SW480 (cell line): Measurements from ENCODE around the gene BAX.
"Not testable (repeated sequence)": the region's sequence is repeated elsewhere in the genome, so short reads cannot be mapped to it uniquely, and the experiment has no call there.

ENCODE experiments used
- DNase-seq: peaks from one replicate; pipeline ENCODE4 v3.0.0-alpha.2; 2016; ENCODE audit warnings: low spot score

The BAX gene

DNA sequence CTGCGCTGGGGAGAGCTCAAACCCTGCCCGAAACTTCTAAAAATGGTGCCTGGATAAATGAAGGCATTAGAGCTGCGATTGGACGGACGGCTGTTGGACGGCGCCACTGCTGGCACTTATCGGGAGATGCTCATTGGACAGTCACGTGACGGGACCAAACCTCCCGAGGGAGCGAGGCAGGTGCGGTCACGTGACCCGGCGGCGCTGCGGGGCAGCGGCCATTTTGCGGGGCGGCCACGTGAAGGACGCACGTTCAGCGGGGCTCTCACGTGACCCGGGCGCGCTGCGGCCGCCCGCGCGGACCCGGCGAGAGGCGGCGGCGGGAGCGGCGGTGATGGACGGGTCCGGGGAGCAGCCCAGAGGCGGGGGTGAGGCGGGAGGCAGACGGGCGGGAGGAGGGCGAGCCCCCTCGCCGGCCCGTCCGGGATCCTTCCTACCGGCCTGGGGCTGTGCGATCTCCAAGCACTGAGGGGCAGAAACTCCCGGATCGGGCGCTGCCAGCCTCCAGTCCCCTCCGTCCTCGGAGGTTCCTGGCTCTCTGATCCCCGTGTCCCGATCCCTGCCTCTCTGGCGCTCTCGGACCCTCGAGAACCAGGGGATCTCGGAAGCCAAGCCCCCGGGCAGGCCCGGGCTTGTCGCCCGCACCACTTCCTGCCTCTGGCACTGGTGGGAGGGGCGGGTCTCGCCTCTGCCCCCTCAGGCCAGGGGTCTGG is at the start of gene BAX:
BAX (plus strand) TSS at position 281 of the 713 bp plus-strand sequence; CDS start at position 335, 54 bp downstream.
- DNase-seq, result peak; percentile 98

DNA sequence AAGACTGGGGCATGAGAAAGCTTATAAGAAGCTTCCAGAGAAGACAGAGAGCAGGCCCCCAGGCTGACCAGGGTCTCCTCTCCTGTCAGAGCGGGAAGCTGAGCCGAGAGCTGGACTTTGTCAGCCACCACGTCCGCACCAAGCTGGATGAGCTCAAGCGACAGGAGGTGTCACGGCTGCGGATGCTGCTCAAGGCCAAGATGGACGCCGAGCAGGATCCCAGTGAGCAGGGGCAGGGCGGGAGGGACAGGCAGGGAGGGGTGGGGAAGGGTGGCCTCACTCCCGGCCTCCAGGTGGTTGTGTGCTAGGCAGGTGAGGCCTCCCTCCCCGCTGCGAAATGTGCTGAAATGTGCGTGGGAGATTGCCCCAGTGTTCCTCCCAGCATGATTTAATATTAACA is 49.0 kb upstream of the BAX start:
- no peak for DNase-seq

DNA sequence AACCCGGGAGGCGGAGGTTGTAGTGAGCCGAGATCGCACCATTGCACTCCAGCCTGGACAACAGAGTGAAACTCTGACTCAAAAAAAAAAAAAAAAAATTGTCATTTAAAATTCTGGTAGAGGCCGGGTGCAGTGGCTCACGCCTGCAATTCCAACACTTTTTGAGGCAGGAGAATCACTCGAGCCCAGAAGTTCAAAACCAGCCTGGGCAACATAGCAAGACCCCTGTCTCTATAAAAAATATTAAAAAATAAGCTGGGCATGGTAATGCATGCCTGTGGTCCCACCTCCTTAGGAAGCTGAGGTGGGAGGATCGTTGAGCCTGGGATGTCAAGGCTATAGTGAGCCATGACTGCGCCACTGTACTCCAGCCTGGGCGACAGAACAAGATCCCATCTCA is 48.4 kb upstream of the BAX start:
- DNase-seq, result no peak

DNA sequence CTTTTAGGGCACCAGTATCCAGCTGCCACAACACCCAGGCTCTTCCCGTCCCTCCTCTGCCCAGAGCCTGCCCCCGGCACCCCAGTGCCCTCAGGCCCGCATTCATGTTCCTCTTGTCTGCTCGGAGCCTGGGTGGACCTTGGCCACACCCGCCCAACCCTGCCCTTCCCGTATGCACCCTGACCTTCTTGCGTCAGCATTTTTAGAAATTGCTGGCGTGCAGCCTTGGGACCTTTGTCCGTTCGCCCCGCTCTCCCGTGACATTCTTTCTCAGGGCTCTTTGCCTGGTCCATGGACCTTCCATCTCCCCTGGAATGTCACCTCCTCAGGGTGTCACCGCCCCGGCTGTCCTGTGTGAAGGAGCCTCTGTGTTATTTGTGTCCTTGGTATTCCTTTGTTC is 47.0 kb upstream of the BAX start:
- DNase-seq, result no peak

DNA sequence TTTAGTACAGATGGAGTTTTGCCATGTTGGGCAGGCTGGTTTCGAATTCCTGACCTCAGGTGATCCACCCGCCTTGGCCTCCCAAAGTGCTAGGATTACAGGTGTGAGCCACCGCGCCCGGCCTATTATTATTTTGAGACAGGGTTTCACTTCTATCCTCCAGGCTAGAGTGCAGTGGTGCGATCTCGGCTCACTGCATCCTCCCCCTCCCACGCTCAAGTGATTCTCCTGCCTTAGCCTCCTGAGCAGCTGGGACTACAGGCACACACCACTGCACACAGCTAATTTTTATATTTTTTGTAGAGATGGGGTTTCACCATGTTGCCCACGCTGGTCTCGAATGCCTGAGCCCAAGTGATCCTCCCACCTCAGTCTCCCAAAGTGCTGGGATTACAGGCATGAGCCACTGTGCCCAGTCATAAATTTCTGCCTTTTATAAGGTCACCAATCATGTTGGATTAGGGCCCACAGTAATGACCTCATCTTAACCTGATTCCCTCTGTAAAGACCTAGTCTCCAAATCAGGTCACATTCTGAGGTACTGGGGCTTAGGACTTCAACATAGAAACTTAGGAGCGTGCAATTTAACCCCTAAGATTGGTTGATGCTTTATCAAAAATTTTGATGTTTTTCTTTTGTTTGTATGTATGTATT is 45.1 kb upstream of the BAX start:
- DNase-seq, result not testable (repeated sequence)

DNA sequence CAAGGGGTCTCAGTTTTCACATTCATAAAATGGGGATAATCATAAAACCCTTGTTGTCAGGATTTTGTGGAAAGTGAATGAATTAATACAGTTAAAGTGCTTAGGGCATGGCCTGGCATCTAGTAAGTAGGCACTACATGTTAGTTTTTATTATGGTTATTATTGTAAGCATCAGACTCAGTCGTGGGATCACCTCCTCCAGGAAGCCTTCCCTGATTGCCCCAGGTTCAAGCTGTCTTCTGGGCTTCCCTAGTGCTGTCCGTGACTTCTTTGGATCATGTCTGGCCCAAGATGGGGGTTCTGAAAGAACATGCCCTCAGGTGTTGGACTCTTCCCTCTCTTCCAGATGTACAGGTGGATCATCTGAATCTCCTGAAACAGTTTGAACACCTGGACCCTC is 43.9 kb upstream of the BAX start:
- no peak for DNase-seq

DNA sequence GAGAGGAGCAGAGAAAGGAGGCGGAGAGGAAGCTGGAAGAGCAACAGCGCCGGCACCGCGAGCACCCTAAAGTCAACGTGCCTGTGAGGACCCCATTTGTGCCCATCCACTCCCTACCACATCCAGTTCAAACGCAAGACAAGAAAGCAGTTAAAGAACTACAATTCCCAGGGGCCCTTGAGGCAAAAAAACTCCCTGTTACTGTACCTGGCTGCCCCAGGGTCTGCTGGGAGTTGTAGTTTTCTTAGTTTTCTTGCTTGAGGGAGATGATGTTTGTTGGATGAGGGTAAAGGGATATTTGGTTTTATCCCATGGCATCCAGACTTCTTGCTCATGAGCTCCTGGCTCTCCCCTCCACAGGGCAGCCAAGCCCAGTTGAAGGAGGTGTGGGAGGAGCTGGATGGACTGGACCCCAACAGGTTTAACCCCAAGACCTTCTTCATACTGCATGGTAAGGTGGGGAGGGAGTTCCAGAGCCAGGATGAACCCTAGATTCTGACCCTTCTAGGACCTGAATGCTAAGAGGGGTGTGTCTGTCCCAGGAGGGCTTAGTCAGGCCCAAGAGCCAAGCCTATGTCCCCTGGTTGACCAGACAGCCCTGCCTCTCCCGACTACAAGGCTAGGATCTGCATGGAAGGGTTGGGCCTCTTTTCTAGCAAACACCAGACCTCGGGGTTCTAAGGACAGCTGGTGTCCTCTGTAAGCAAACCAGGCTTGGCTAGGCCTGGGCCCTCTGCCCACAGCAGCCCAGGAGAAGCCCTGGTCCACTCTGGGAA is 41.4 kb upstream of the BAX start:
- DNase-seq, result no peak

DNA sequence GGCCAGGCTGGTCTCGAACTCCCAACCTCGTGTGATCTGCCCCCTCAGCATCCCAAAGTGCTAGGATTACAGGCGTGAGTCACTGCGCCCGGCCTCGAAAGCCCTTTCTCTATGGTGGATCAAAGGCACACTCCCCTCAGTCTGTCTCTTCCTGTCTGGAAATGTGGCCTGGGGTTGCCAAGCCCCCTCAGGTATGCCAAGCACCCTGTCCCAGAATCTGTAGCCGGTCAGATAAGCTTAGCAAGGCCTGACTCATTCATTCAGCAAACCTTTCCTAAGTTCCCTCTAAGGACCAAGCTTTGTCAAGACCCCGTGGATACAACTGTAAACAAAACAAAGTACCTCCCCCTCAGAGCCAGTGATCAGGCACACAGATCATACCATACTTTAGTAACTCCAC is 40.5 kb upstream of the BAX start:
- DNase-seq, result no peak

DNA sequence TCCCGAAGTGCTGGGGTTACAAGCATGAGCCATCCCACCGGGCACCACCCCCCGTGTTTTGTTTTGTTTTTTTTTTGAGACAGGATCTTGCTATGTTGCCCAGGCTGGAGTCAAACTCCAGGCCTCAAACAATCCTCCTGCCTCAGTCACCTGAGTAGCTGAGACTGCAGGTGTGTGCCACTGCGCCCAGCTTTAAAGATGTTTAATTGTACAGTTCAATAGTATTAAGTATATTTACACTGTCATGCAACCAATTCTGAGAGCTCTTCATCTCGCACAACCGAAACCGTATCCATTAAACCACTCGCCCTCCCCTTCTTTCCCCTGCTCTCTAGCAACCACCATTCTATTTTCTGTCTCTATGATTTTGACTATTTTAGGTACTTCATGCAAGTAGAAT is 38.9 kb upstream of the BAX start:
- DNase-seq, result no peak

DNA sequence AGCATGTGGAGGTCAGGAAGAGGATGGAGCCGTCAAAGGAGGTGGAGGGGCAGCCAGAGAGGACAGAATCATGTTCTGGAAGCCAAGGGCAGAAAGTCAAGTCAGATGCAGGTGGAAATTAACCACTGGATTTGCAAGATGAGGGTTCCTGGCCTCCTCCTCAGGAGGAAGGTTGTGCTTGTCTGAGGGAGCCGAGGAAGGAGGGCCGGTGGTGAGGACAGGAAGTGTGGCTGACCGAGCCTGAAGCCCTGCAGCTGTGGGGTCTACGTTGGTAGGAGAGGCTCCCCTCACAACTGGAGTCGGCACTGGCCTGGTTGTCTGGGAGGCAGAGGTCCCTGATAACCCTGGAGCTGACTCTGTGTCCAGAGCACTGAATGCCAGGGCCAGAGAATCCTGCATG is 36.6 kb upstream of the BAX start:
- no peak for DNase-seq

DNA sequence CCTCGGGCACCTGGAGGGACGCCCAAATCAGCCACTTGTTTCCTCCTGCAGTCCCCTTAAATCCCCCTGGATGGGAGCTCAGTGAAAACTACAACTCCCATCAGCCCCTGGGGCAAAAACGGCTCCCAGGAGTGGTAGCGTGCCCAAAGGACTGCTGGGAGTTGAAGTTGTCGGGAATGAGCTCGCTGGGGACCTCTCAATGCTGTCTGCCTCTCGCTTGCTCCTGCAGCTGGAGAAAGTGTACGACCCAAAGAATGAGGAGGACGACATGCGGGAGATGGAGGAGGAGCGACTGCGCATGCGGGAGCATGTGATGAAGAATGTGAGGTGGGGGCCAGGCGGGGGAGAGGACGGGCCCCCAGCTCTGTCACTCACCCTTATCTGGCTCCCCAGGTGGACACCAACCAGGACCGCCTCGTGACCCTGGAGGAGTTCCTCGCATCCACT is 35.9 kb upstream of the BAX start:
- DNase-seq, result peak; percentile 43

DNA sequence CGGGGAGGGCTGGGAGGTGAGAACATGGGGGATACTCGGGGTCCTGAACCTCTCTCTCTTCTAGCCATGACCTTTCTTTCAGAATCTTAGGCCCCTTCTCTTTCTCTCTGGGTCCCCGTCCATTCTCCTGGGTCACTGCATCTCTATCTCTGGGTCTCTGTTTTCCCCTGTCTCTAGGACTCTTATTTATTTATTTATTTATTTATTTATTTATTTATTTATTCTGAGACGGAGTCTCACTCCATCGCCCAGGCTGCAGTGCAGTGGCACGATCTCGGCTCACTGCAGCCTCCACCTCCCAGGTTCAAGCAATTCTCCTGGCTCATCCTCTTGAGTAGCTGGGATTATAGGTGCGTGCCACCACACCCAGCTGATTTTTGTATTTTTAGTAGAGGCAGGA is 35.4 kb upstream of the BAX start:
- DNase-seq, result not testable (repeated sequence)

DNA sequence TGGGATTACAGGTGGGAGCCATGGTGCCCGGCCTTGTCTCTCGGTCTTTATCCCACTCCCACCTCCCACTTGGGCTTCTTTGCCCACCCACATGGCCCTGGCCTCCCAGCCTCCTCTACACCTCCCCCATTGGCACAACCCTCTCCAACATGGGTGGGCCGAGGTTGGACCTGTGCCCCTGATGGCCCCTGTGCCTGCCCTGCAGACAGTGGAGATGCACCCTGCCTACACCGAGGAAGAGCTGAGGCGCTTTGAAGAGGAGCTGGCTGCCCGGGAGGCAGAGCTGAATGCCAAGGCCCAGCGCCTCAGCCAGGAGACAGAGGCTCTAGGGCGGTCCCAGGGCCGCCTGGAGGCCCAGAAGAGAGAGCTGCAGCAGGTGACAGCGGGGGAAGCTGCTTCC is 33.7 kb upstream of the BAX start:
- DNase-seq, result no peak

DNA sequence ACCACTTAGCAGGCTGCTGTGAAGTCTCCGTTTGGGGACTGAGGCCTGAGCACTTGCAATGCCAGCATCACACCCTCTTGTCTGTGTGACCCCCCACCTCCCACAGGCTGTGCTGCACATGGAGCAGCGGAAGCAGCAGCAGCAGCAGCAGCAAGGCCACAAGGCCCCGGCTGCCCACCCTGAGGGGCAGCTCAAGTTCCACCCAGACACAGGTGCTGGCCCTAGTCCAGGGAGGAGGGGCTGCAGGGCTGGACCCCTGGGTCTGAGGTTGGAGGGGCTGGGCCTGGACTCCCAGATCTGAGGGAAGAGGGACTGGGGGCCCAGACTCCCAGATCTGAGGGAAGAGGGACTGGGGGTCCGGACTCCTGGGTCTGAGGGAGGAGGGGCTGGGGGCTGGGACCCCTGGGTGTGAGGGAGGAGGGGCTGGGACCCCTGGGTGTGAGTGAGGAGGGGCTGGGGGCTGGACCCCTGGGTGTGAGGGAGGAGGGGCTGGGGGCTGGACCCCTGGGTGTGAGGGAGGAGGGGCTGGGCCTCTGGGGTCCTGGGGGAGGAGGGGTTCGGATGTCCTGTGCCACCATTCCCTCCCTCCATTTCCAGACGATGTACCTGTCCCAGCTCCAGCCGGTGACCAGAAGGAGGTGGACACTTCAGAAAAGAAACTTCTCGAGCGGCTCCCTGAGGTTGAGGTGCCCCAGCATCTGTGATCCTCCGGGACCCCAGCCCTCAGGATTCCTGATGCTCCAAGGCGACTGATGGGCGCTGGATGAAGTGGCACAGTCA is 32.8 kb upstream of the BAX start:
- DNase-seq, result no peak

DNA sequence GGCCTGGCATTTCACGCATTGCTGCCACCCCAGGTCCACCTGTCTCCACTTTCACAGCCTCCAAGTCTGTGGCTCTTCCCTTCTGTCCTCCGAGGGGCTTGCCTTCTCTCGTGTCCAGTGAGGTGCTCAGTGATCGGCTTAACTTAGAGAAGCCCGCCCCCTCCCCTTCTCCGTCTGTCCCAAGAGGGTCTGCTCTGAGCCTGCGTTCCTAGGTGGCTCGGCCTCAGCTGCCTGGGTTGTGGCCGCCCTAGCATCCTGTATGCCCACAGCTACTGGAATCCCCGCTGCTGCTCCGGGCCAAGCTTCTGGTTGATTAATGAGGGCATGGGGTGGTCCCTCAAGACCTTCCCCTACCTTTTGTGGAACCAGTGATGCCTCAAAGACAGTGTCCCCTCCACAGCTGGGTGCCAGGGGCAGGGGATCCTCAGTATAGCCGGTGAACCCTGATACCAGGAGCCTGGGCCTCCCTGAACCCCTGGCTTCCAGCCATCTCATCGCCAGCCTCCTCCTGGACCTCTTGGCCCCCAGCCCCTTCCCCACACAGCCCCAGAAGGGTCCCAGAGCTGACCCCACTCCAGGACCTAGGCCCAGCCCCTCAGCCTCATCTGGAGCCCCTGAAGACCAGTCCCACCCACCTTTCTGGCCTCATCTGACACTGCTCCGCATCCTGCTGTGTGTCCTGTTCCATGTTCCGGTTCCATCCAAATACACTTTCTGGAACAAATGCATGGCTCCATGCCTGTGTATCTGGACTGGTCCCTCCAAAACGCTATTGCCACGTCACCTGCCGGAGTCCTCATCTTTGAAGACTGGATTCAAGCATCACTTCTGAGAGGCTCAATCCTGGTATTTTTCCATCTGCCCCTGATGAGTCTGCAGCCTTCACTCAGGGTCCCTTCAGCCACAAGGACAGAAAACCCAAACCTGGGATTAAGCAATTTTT is 31.9 kb upstream of the BAX start:
- DNase-seq, result no peak

DNA sequence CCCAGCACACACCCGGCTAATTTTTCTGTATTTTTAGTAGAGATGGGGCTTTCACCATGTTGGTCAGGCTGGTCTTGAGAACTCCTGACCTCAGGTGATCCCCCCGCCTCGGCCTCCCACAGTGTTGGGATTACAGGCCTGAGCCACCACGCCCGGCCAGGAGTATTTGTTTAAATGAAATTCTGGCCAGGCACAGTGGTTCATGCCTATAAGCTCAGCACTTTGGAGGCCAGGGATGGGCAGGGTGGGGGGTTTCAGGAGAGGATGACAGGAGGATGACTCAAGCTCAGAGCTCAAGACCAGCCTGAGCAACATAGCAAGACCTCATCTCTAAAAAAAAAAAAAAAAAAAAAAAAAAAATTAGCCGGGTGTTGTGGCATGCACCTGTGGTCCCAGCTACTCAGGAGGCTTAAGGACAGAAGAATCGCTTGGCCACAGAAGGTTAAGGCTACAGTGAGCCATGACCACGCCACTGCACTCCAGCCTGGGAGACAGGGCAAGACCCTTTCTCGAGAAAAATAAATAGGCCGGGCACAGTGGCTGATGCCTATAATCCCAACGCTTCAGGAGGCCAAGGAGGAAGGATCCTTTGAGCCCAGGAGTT is 29.3 kb upstream of the BAX start:
- DNase-seq, result peak; percentile 39

DNA sequence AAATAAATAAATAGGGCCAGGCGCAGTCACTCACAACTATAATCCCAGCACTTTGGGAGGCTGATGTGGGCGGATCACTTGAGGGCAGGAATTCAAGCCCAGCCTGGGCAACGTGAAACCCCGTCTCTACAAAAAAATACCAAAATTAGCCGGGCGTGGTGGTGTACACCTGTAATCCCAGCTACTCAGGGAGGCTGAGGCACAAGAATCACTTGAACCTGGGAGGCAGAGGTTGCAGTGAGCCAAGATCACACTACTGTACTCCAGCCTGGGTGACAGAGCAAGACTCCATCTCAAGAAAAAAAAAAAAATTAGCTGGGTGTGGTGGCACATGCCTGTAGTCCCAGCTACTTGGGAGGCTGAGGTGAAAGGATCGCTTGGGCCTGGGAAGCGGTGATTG is 28.8 kb upstream of the BAX start:
- DNase-seq, result not testable (repeated sequence)

DNA sequence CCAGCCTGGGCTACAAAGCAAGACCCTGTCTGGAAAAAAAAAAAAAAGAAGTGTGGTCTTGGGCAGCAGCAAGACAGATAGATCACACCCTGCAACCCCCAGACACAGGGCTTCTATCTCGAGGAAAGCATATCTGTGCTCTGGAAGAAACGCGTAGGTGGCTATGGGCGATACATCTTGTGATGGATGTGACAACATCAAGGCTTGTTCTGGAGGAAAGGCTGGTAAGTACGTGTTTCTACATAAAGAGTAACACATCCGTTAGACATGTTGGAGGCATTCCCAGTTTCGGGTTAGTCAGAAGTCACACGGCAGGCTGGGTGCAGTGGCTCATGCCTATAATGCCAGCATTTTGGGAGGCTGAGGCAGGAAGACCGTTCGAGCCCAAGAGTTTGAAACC is 27.8 kb upstream of the BAX start:
- DNase-seq, result no peak

DNA sequence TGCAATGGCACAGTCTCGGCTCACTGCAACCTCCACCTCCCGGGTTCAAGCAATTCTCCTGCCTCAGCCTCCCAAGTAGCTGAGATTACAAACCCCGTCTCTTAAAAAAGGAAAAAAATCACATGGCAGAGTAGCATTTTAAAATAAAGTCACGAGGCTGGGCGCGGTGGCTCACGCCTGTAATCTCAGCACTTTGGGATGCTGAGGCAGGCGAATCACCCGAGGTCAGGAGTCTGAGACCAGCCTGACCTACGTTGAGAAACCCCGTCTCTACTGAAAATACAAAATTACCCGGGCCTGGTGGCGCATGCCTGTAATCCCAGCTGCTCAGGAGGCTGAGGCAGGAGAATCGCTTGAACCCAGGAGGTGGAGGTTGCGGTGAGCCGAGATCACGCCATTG is 27.0 kb upstream of the BAX start:
- DNase-seq, result not testable (repeated sequence)

DNA sequence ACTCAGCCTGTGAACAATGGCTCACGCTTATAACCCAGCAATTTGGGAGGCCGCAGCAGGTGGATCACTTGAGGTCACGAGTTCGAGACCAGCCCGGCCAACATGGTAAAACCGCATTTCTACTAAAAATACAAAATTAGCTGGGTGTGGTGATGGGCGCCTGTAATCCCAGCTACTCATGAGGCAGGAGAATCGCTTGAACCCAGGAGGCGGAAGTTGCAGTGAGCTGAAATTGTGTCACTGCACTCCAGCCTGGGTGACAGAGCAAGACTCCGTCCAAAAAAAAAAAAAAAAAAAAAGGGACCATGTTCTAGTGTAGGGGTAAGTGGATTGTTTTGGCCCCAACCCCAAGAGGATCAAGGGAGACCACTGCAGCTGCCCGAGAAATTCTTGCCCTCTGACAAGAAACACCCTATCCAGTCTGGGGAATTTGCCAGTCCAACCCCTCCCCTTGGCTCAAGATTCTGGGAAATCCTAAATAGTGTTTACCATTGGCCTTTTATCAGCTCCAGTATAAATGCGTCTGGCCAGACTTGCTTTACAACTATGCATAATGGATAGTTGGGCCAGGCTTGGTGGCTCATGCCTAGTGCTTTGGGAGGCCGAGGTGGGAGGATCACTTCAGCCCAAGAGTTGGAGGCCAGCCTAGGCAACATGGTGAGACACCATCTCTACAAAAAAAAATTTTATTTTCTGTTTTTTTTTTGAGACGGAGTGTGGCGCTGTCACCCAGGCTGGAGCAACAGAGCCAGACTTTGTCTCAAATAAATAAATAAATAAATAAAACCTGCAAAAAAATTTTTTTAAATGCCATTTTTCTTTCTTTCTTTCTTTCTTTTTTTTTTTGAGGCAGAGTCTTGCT is 26.3 kb upstream of the BAX start:
- DNase-seq, result no peak
